Ishikawa (cell line): Measurements from ENCODE around the gene SH3GL1.

Source experiments
- CEBPB ChIP-seq: IDR thresholded peaks from 2 replicates; pipeline ENCODE4 v1.6.1; 2012
- CREB1 ChIP-seq: IDR thresholded peaks from 2 replicates; pipeline ENCODE4 v1.6.1; 2012; ENCODE audit warnings: low read depth
- EP300 ChIP-seq: IDR thresholded peaks from 2 replicates; pipeline ENCODE4 v1.6.1; 2012; ENCODE audit warnings: borderline replicate concordance
- RAD21 ChIP-seq: IDR thresholded peaks from 2 replicates; pipeline ENCODE4 v1.6.1; 2012; ENCODE audit warnings: low read depth
- REST ChIP-seq: IDR thresholded peaks from 2 replicates; pipeline ENCODE4 v1.6.1; 2012; ENCODE audit warnings: low read depth, mild to moderate bottlenecking
- TAF1 ChIP-seq: IDR thresholded peaks from 2 replicates; pipeline ENCODE4 v1.6.1; 2012; ENCODE audit warnings: low read depth, mild to moderate bottlenecking
- TCF12 ChIP-seq: IDR thresholded peaks from 2 replicates; pipeline ENCODE4 v1.6.1; 2012; ENCODE audit warnings: low read depth

DNA sequence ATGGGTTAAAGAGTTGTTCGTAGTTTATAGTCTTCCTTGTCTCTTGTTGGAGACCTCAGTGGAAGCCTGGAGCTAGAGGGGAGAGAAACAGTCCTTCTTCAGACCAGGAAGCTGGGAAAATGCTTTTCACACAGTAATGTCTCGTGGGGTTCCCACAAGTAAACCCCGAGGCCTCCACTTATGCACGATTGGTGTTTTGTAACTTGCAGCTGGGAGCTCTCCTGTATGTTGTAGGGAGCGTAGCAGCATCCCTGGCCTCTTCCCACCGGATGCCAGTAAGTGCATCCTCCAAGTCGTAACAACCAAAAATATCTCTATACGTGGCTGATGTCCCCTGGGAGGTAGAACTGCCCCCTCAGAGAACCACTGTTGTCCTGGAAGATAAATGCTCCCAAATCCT, 5.6 kb upstream of the SH3GL1 start:
- TF ChIP-seq EP300 (no peak), TCF12 (no peak), TAF1 (no peak), REST (no peak), CEBPB (no peak), RAD21 (no peak), CREB1 (no peak)
